DOHH2 (cell line): Measurements from ENCODE around the gene SLC7A5.

Experiments
- H3F3A ChIP-seq: fragments of 200-600 bp; sonication (generic), shearing (Covaris generic); 2 replicates; pipeline ENCODE4 v1.6.0; 2016; ENCODE audit warnings: antibody characterized with exemption, mild to moderate bottlenecking; ENCODE audit not compliant: control insufficient read depth, insufficient read depth
- H3K27ac ChIP-seq: fragments of 200-600 bp; sonication (generic); 2 replicates; pipeline ENCODE4 v1.5.1; 2014; ENCODE audit warnings: low read depth, mild to moderate bottlenecking, low read length, moderate library complexity
- H3K27me3 ChIP-seq: fragments of 200-600 bp; sonication (generic); 2 replicates; pipeline ENCODE4 v1.6.1; 2014; ENCODE audit warnings: mild to moderate bottlenecking, low read length, mixed read lengths; ENCODE audit not compliant: control insufficient read depth
- H3K36me3 ChIP-seq: fragments of 200-600 bp; sonication (generic); 2 replicates; pipeline ENCODE4 v1.6.1; 2014; ENCODE audit warnings: mild to moderate bottlenecking, low read length, moderate library complexity, mixed read lengths; ENCODE audit not compliant: control insufficient read depth
- H3K4me1 ChIP-seq: fragments of 200-600 bp; sonication (generic); 2 replicates; pipeline ENCODE4 v1.6.1; 2014; ENCODE audit warnings: mild to moderate bottlenecking, low read length, mixed read lengths; ENCODE audit not compliant: control insufficient read depth
- H3K4me2 ChIP-seq: fragments of 200-600 bp; sonication (generic); 2 replicates; pipeline ENCODE4 v1.6.0; 2014; ENCODE audit warnings: mild to moderate bottlenecking, low read length, moderate library complexity
- H3K4me3 ChIP-seq: fragments of 200-600 bp; sonication (generic); 2 replicates; pipeline ENCODE4 v1.5.1; 2014; ENCODE audit warnings: mild to moderate bottlenecking, low read length, mixed read lengths
- H3K79me2 ChIP-seq: fragments of 200-600 bp; sonication (generic); 2 replicates; pipeline ENCODE4 v1.6.1; 2014; ENCODE audit warnings: mild to moderate bottlenecking, low read length, mixed read lengths; ENCODE audit not compliant: control insufficient read depth
- H3K9me2 ChIP-seq: fragments of 200-600 bp; sonication (generic); replicated peaks from 2 replicates; pipeline ENCODE4 v1.6.1; 2014; ENCODE audit warnings: mild to moderate bottlenecking, low read length, mixed read lengths; ENCODE audit not compliant: control insufficient read depth
- H3K9me3 ChIP-seq: fragments of 200-600 bp; sonication (generic); 2 replicates; pipeline ENCODE4 v1.6.1; 2014; ENCODE audit warnings: antibody characterized with exemption, low read length, mixed read lengths; ENCODE audit not compliant: control insufficient read depth, insufficient read depth
- H4K20me1 ChIP-seq: fragments of 200-600 bp; sonication (generic); 2 replicates; pipeline ENCODE4 v1.6.0; 2014; ENCODE audit warnings: low read depth, mild to moderate bottlenecking, antibody characterized with exemption, low read length, moderate library complexity; ENCODE audit not compliant: control insufficient read depth, insufficient read depth
- EZH2phosphoT487 ChIP-seq: fragments of 200-600 bp; sonication (generic); IDR thresholded peaks from 2 replicates; pipeline ENCODE4 v1.6.1; 2017; ENCODE audit warnings: borderline replicate concordance, mild to moderate bottlenecking, antibody characterized with exemption, low read length, moderate library complexity, mixed read lengths
- TF ChIP-seq, protein P1 (sequence below): fragments of 200-600 bp; sonication (generic); IDR thresholded peaks from one replicate; pipeline ENCODE4 v1.5.1; 2014; ENCODE audit warnings: antibody characterized with exemption, mild to moderate bottlenecking, low read depth, low read length; ENCODE audit not compliant: poor library complexity, severe bottlenecking

The SLC7A5 gene

GRCh38 chr16:87841340-87842208, 27.7 kb downstream of the SLC7A5 start:
- Histone ChIP-seq H3K79me2 (peaks cover 56% of the 10 kb centered on the region), H3K4me1 (no peaks in the 10 kb centered on the region), H3K27me3 (no peaks in the 10 kb centered on the region), H3K9me3 (no peaks in the 10 kb centered on the region), H4K20me1 (no peaks in the 10 kb centered on the region; the same call in 1 of the 2 replicates), H3F3A (no peaks in the 10 kb centered on the region), H3K4me3 (no peak overlapping the region), H3K4me2 (no peak overlapping the region), H3K27ac (no peak overlapping the region), H3K9me2 (no peaks in the 10 kb centered on the region), H3K36me3 (peaks cover 95% of the 10 kb centered on the region)
- TF ChIP-seq, protein P1, sequence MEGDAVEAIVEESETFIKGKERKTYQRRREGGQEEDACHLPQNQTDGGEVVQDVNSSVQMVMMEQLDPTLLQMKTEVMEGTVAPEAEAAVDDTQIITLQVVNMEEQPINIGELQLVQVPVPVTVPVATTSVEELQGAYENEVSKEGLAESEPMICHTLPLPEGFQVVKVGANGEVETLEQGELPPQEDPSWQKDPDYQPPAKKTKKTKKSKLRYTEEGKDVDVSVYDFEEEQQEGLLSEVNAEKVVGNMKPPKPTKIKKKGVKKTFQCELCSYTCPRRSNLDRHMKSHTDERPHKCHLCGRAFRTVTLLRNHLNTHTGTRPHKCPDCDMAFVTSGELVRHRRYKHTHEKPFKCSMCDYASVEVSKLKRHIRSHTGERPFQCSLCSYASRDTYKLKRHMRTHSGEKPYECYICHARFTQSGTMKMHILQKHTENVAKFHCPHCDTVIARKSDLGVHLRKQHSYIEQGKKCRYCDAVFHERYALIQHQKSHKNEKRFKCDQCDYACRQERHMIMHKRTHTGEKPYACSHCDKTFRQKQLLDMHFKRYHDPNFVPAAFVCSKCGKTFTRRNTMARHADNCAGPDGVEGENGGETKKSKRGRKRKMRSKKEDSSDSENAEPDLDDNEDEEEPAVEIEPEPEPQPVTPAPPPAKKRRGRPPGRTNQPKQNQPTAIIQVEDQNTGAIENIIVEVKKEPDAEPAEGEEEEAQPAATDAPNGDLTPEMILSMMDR = no peak

- no peaks in the 10 kb centered on the region for H3K4me1 ChIP-seq
- H3K36me3 ChIP-seq = peaks cover 96% of the 10 kb centered on the region
- peaks cover 44% of the 10 kb centered on the region for H3K79me2 ChIP-seq
- H3F3A ChIP-seq = no peaks in the 10 kb centered on the region
- H4K20me1 ChIP-seq = no peaks in the 10 kb centered on the region; the same call in 1 of the 2 replicates
- no peaks in the 10 kb centered on the region for H3K9me3 ChIP-seq
- H3K27ac ChIP-seq = no peak overlapping the region
- no peaks in the 10 kb centered on the region for H3K9me2 ChIP-seq
- no peak for TF ChIP-seq EZH2phosphoT487
- TF ChIP-seq, protein P1 = no peak
- no peak overlapping the region for H3K4me3 ChIP-seq
- no peak overlapping the region for H3K4me2 ChIP-seq
- no peaks in the 10 kb centered on the region for H3K27me3 ChIP-seq
Observed at GRCh38 chr16:87840271-87840978, 28.9 kb downstream of the SLC7A5 start.

- H3K4me1 ChIP-seq = no peaks in the 10 kb centered on the region; the same call in 1 of the 2 replicates
- H3K36me3 ChIP-seq = peaks cover 98% of the 10 kb centered on the region
- peaks cover 37% of the 10 kb centered on the region for H3K79me2 ChIP-seq
- H3F3A ChIP-seq = no peaks in the 10 kb centered on the region
- H3K4me2 ChIP-seq = no peak overlapping the region
- TF ChIP-seq, protein P1 = no peak
- no peak for TF ChIP-seq EZH2phosphoT487
- H3K27me3 ChIP-seq = no peaks in the 10 kb centered on the region
- no peaks in the 10 kb centered on the region; the same call in 1 of the 2 replicates for H4K20me1 ChIP-seq
- H3K4me3 ChIP-seq = no peak overlapping the region
- no peak overlapping the region for H3K27ac ChIP-seq
- no peaks in the 10 kb centered on the region for H3K9me2 ChIP-seq
- no peaks in the 10 kb centered on the region for H3K9me3 ChIP-seq
Observed at GRCh38 chr16:87839542-87840270, 29.6 kb downstream of the SLC7A5 start.
